Heart left ventricle (tissue), 13 donors: ENCODE results near the gene AWAT2.

Experiments used
- POLR2A ChIP-seq, 2 donors: fragments of 450-650 bp; IDR thresholded peaks; one replicate each; pipeline ENCODE4 v1.6.1; 2017; ENCODE audit warnings: antibody characterized with exemption in 2 of 2, mild to moderate bottlenecking in 2 of 2, moderate library complexity in 2 of 2
- TF ChIP-seq, protein P1 (sequence below), 12 donors: fragments of 200-600 bp; sonication (generic) in 4 of 12; IDR thresholded peaks; one replicate each; pipeline versions ENCODE4 v1.5.0 to v1.8.0; 2018 to 2022; ENCODE audit warnings: antibody characterized with exemption in 12 of 12, mild to moderate bottlenecking in 5 of 12
- donor health status: ischemic (EF 13 %, LVEDD 7.1; RV severe dilation, severe dysfunction).
- donor health status: DM: no; HTN: yes; CAD: no.
- donor health status: DM: no; HTN: no; CAD: no.
- donor health status: ischemic (EF 25% LVEDD 6.9; RV normal size, moderate dysfunction).
- donor health status: ischemic (EF 25% LVEDD 5.7; RV mildly dilated, moderate dysfunction).
- donor health status: ischemic (EF 35%, LVEDD 5.7; RV mildly dilated, moderate dysfunction).
- donor health status: nonischemic (EF 11% LVEDD 7.7; RV severe dilation, severe dysfunction).
- donor health status: DM: yes; HTN: yes; CAD: no.
- donor health status: PGD.
- donor health status: ischemic (EF 29% LVEDD 5.4; RV normal size, mild dysfunction).
- donor health status: nonischemic (EF 23%, LVEDD 6.1; RV moderate dilation, normal function).

DNA sequence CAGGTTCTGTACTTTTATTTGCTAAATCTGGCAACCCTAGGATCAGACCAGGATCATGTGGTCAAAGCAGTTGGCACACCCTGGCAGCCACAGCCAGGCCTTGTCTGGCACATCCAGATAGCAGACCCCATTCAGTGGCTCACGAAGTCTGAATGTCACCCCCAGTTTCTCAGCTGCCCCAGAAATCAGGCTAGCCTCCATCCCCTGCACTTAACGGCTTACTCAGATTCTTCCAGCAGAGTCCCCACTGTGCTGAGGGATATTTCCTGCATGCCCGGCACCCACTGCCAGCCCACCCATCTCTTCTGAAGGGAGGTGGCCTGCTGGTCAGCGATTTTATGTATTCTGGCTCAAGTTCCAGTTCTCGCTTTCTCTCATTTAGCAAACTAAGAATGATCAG is 4.7 kb upstream of the AWAT2 start:
- TF ChIP-seq, protein P1, sequence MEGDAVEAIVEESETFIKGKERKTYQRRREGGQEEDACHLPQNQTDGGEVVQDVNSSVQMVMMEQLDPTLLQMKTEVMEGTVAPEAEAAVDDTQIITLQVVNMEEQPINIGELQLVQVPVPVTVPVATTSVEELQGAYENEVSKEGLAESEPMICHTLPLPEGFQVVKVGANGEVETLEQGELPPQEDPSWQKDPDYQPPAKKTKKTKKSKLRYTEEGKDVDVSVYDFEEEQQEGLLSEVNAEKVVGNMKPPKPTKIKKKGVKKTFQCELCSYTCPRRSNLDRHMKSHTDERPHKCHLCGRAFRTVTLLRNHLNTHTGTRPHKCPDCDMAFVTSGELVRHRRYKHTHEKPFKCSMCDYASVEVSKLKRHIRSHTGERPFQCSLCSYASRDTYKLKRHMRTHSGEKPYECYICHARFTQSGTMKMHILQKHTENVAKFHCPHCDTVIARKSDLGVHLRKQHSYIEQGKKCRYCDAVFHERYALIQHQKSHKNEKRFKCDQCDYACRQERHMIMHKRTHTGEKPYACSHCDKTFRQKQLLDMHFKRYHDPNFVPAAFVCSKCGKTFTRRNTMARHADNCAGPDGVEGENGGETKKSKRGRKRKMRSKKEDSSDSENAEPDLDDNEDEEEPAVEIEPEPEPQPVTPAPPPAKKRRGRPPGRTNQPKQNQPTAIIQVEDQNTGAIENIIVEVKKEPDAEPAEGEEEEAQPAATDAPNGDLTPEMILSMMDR (IDR thresholded peaks at IDR 0.05) = no peak
- TF ChIP-seq POLR2A (IDR thresholded peaks at IDR 0.05) = no peak
